Activated CD4-positive, alpha-beta T cell treated with anti-CD3 and anti-CD28 coated beads for 48 hours (primary cell): ENCODE data around the gene PLCB4.

Experiments used
- DNase-seq: peaks from one replicate; pipeline ENCODE4 v3.0.0-alpha.2; 2020

PLCB4 gene

DNA sequence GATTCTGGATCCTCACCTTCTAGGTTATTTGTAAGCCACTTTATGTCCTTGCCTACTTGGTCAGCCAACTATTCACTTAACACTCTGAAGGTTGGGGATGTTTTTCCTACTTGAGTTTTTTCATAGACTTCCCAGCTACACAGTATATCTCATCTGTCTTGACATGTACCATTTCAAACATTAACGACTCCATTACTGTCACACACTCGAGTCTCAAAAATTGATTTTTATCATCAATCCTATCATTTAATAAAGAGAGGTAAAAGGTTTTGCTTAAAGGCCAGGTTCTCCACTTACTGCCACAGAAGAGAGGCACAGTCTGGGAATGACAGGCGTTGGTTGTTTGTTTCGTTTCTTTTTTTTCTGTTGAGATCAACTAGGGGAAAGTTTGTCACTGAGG, 407.3 kb downstream of the PLCB4 start:
- no peak for DNase-seq

DNA sequence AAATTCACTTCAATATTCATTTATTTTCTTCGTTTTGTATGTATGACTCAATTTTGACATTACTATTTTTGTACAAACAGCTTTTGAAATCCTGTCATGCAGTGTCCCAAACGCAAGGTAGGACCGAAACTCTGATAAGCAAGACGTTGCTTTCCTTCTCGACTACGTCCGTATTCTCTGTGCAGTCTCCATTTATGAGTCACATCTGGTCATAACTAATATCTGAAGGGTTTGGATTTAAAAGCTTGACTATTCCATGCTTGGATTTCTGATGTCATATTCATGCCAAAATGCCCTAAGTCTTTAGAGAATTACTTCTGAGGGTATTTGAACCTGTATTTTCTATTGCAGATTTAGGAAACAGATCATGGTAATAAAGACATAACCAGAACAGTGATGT, 407.8 kb downstream of the PLCB4 start:
- DNase-seq = no peak

DNA sequence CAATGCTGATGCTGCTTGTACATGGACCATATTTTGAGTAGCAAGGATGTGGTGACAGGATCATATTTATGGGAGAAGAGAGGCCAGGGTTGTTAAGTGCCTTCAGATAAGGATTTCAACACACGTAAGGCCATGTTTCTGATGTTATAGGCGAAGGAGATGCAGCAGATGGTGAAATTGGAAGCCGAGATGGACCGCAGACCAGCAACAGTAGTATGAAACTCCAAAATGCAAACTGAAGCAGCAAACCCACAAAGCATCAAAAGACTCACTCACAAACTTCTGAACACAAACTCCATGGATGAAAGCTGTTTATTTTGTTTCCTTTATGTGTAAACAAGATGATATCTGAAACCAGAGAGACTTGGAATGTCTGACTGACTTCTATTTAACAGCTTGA, 409.9 kb downstream of the PLCB4 start:
- no peak for DNase-seq

DNA sequence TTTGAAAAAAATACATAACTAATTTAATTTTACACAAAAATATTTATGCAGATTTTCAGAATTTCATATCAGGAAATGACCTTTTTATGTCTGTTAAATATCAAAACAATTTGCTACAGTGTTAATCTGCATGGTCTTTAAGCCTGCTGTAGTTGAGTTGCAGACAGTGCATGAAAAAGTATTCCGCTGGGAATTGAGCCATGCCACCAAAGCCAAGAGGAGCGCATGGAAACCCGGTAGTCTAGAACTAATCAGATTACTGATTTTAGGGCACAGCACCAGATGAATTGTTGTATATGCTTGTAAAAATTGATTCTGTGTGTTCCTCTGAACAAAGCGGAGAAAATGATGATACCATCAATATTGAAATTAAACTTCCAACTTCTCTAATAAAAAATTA, 411.2 kb downstream of the PLCB4 start:
- DNase-seq = no peak

DNA sequence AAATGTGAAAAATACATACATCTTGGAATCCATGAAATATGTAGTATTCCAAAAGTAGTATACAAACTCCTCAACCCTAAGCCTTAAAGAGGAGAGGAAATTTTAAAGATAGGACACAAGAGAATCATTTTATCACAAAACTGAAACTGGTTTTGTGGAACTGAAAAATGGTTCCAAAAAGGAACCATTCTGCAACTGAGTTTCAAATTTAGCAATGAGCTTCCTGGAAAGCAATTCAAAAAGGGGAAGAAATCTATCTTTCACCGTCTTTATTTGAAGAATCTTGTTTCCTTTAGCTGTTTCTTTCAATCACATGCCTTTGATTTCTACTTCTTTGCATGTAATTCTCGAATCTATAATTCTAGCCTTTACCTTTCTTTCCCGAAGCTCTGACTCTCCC, 413.3 kb downstream of the PLCB4 start:
- DNase-seq = no peak

DNA sequence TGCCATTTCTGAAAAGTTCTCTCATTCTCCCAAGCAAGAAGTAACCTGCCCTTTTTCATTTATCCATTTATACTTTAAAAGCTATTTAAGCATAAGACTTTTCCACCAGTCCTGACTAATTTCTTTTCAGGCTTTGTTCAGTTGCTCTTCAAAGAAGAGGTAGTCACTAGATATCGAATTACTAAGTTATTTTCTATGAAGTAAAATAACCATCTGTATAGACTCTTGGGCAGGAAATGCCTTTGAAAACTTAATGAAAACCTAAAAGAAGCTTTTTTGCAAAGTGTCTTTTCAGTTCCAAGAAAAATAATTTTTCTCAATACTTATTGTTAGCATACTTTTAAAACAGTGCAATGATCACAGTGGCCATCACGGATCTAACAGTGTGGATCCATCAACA, 414.2 kb downstream of the PLCB4 start:
- DNase-seq = no peak

DNA sequence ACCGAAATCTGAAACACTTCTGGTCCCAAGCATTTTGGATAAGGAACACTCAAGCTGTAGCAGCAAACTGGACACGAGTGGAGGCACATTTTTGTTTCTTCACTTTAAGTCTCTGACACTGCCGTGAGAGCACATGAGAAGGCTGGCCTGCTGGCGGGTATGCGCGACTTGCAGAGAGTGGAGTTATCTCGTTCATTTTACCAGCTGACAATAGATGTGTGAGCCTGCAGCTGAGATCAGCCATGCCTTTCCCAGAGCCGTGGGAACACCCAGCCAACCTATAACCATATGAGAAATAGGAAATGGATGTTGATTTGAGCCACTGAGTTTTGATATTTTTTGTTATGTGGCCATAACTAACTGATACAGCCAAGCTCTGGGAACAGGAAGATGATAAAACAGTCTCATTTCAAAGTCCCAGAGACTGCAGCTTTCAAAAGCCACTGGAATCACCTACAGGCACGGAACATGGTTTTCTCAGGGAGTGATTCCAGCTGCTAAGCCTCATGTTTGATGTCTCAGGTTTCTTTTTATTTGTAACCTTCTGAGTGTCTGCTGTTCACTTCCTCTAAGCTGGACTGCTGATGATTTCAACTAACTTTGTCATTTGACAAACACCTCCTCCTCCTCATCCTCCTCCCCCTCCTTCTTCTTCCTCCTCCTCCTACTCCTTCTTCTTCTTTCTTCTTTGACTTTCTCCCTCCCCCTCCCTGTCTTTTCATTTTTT, 416.9 kb downstream of the PLCB4 start:
- no peak for DNase-seq

DNA sequence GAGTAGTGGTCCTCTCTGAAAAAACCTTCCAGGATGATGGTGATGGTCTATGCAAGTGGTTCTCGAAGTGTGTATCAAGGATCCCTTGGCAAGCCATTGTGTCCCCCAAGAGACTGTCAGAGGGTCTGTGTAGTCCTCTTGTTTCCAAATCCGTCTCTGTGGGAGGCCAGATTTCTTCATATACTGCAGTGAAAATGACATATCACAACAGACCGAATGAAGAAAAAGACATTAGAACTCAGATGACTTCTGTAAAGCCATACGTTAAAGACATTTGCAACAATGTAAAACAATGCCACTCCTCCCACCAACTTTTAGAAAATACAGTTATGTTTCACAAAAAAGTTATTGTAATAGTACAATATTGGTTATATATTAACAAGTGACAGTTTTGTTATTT, 418.3 kb downstream of the PLCB4 start:
- DNase-seq = no peak

DNA sequence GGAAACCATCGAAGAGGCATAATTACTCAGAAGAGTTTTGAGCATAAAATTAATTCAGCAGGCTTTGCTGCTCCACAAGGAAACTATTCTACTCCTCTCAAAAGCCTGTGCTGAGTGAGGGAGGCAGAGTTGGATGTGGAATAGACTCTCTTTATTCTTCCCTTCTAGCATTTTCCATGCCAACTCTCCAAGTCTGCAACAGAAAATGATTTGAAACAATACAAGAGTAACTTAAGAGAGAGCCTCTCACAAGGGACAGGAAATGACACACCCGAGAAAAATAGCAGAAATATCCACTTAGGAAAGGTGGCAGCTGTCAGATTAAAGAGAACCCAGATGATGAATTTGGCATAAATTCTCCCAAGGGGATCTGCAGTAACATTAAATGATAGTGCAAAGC, 419.2 kb downstream of the PLCB4 start:
- no peak for DNase-seq

DNA sequence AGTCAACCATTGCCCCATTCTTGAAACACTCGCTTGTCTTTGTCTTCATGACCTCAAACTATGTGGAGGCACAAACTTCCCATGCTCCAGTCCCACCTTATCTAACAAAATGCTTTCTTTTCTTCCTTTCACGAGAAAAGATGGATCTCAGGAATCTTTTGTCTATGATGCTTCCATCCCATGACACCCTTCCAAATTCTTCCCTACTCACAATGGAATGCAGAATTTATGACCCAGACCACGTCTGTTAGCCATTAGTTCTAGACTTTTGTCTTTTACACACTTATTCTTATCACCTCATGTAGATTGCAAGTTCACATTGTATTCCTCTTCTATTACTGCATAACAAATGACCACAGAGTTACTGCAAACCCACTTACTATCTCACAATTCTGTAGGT, 421.3 kb downstream of the PLCB4 start:
- no peak for DNase-seq

DNA sequence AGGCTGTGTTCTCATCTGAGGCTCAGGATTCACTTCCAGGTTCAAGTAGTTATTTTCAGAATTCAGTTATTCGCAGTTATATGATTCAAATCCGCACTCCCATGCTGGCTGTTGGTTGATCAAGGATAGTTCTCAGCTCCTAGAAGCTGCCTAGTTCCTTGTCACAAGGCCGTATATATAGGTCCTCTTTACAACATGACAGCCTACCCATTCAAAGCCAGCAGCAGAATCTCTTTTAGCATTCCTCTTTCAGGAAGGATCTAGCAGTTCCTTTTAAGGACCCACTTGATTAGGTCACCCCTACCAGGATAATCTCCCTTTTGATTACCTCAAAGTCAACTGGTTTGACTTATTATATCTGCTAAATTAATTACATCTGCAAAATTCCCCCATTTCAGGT, 421.7 kb downstream of the PLCB4 start:
- DNase-seq = no peak

DNA sequence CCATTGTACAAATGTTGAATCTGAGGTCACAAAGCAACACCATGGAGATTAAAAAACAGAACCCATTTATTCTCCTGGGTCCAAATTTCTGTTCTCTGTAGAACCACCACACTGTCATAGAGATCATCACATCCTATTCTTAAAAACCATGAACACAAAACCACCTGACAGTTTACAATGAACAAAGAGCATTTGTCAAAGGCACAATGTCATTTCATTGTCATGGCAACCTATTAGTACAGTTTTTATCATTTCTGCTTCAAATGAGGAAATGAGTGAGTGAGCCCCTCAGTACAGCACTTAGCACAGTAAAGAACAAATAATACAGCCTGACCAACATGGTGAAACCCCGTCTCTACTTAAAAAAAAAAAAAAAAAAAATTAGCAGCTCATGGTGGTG, 422.4 kb downstream of the PLCB4 start:
- DNase-seq = no peak

DNA sequence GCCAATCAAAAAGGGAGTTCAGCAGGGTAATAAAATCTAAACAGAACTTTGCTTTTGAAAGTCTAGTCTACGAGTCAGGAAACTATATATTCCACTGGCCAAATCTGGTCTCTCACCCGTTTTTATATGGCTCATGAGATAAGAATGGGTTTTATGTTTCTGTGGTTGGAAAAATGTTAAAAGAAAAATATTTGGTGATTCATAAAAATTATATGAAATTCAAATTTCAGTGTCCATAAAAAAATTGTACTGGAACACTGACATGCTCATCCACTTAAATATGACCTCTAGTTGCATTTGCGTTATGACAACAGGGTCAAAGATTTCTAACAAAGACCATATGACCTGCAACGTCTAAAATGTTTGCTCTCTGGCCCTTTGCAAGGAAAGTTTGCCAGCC, 423.2 kb downstream of the PLCB4 start:
- DNase-seq = no peak

DNA sequence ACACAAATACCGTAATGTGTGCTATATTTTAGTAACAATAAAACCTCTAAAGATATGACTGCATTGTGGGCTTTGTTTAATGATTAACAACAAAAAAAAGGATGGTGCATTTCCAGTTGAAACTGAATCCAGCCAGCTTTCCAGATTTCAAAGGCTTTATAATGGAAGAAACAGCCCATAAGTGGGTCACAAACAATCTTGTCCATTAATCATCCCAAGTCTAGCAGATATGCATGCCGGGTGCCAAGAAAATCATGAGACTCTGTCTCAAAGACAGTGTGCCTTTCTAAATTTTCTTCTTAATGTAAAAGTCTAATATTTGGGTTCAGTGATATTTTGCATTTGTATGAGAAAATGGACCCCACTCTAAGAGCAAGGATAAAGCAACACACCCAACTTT, 424.9 kb downstream of the PLCB4 start:
- no peak for DNase-seq

DNA sequence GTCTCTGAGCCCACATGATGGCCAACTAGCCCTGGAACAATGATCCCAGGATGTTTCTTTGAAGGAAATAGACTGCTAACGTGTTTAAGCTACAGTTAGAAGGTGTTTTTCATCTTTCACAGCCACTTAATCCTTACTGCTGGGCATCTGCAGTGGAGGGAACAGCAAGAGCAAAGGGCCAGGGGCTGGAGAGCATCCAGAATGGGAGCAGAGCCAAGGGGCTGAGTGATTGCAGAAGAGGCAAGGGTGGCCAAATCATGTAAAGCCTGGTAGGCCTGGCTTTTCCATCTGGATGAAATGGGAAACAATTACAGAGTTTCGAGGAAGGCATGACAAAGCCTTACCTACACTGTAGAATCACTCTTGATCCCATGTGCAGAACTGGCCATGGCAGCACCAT, 426.8 kb downstream of the PLCB4 start:
- no peak for DNase-seq

DNA sequence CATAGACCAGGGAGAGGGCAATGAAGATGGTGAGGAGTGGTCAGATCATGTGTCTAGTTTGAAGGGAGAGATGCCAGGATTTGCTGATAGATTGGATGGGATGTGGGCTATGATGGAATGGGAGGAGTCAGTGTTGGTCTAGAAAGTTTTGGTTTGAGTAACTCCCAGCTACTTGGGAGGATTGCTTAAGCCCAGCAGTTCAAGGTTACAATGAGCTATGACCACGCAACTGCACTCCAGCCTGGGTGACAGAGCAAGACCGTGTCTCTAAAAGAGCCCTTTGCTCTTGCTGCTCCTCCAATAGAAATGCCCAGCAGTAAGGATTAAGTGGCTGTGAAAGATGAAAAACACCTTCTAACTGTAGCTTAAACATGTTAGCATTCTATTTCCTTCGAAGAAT, 427.3 kb downstream of the PLCB4 start:
- DNase-seq = no peak

DNA sequence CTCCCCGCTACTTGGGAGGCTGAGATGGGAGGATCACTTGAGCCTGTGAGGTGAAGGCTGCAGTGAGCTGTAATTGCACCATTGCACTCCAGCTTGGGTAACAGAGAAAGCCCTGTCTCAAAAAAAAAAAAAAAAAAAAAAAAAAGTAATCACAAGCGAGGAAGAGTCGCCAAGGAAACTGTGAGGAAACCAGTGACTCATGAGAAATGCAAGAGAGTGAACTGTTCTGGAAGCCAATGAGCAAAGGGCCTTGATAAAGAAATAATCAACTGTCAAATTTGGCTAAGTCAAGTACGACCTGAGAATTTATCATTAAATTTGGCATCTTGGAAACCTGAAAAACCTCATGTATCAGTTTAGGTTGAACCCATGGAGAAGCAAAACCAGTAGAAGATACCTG, 429.4 kb downstream of the PLCB4 start:
- DNase-seq = no peak

DNA sequence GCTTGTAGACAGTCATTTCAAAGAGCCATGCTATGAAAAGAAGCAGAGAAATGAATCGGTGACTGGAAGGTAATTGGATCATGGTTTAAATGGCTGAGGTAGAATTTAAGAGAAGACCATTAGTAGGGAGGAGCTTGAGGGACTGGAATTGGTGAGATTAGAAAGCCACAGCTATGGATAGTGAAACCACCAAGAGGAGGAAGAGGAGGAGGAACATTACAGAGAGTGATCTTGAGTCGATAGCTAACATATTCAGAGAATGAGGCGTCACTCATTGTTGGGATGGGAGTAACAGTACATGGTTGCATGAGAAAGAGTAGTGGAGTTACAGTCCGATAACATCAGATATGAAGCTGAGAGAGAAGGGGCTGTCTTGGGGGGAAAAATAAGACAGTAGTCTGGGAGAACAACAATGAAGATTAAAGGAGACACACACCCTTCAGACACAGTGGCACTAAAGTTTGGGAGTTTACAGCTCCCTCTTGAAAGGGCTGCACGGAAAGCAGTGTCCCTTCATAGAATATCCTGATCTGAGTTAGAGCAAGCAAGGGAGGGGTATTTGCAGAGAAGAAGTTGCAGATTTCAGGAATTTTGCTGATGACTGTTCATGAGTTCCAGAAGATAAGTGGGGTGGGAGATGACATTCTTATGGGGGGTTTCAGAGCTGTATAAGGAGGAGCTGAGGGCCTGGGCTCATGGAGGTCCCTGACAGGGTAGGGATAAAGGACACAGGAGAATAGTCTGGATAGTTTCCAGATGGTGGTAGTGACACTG, 430.4 kb downstream of the PLCB4 start:
- no peak for DNase-seq

DNA sequence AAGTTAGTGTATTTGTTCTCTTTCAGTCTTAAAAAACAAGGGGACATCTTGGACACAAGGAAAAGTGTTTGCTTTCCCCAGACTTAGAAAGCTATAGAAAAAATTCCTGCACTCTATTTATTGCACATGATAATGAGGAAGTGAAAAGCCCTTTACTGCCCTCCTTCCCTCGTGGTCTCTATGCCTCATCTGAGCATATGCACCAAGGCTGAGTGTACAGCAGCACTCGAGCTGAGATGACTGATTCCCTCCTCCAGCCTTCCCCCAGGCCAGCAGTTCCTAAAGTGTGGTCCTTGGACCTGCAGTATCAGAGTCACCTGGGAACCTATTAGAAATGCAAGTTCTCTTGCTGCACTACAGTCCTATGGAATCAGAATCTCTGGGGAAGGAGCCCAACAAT, 431.2 kb downstream of the PLCB4 start:
- DNase-seq = no peak

DNA sequence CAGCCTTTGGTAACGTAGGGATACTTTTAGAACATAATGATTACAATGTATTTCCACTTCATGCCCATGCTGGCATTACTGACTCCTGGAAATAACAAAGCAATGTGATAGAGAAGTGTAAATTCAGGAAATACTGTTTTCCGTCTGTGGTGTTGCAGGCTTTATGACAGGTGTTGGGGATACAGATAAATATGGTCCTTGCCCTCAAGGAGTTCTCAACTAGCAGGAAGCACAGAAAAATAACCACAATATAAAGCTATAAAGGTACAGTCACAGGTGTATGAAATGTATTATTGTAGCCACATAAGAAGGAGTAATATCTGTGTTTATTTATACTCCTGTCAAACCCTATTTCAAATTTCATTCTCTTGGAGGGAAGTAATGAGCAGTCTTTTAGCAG, 432.6 kb downstream of the PLCB4 start:
- no peak for DNase-seq

DNA sequence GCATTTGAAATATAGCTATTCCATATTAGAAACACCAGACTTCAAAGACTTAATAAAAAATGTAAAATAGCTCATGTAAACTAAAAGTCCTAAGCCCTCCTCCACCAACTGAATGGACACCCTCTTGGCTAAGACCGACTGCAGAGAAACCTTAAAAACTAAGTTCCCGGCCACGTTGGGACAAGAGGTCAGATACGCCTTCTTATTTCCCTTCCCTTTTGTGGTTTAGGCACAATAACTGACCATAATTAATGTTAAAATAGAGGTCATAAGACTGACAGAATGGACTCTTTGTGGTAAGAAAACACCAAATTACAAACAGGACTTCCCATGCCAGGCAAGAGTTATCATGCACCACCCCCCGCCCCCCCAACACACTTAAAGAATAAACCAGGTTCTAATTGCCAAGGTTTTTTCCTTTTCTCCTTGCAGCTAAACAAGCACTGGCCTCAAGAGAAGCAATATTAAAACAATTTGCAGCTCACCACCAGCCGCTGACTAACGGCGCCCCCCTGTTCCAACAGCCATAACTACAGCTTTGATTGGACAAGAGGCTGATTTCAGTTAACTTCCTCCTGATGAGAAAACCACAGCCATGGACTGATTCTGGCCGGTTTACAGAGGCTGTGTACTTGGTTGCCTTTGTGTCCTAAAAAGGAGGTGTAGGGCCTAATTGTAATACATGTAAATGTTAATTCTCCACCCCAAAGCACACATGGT, 434.8 kb downstream of the PLCB4 start:
- no peak for DNase-seq

DNA sequence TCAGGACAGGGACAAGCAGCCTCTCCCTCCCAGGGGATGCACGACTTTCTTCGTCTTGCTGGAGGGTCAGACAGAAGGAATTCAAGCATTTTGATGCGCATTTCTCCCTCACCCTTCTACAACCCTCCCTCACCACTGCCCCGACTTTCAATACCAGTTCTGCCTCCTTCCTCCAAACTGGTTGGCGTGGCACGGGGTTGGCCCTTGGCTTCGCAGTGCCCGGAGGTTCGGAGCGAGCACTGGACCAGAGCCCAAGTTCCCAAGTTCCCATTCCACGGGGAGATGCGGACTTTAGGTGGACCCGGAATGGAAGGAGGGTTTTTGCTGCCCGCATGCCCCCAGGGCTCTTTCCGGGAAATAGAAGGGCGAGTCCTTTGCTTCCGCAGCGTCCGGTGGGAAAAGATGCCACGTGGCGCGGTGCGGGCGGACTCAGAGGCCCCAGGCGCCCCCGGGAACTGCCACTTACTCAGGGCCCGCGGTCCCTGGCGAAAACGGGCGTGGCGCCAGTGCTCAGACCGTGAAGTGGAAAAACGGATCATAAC, 437.5 kb downstream of the PLCB4 start:
- DNase-seq = no peak

DNA sequence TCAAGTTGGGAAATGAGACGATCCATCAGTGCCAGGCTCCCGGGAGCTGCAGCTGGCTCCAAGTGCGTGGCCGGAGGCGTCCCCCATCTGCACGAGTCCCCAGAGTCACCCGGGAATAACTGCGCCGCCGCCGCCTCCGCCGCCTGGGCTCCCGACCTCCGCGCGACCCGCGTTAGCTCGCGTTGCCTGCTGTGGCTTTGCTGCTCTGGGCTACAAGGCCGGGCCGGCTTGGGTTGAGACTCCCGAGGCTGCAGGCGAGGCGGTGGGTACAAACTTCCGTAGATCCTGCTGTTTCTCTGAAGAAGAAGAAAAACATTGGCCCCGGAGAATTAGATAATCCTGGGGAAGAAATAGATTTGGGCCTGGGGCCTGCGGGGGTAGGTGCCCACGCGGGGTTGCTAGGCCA, 438.1 kb downstream of the PLCB4 start:
- no peak for DNase-seq
